ENCODE data around the gene RPL7L1. TPM values are rescaled to one million over a fixed set of nuclear protein-coding genes. Genes with fewer than 3 reads are reported as not detected.

RPL7L1 gene
- total RNA-seq: 82.8 and 88.9 TPM in 2 replicates
- long read RNA-seq, full-length matches to known transcripts: 128 of 172 reads
- long read RNA-seq, partial matches to known transcripts: 17 of 172 reads
- long read RNA-seq, other reads (novel, unspliced or antisense): 27 of 172 reads

GRCh38 chr6:42879372-42880239 is at the start of gene RPL7L1:
Gene RPL7L1 (plus strand): TSS chr6:42879616. CDS start chr6:42879911, 295 bp downstream.
- Mint-ChIP-seq H3K27ac (peak within 1 kb of the TSS; percentile 100), H3K4me3 (ENCODE audit: low read depth) (peak within 1 kb of the TSS; percentile 98), H3K4me1 (ENCODE audit: low read depth) (peaks cover 6% of the 10 kb centered on the region), H3K36me3 (ENCODE audit: insufficient read depth) (peaks cover 12% of the 10 kb centered on the region), H3K9me3 (ENCODE audit: low read depth) (no peaks in the 10 kb centered on the region), H3K27me3 (no peaks in the 10 kb centered on the region)
- peak; percentile 25 for TF ChIP-seq CTCF (IDR thresholded peaks at IDR 0.05; ENCODE audit: unreplicated experiment)
- DNase-seq (ENCODE audit: low spot score, unreplicated experiment): peak; percentile 48

- Mint-ChIP-seq H3K27ac (no peak overlapping the region), H3K27me3 (no peaks in the 10 kb centered on the region), H3K4me1 (ENCODE audit: low read depth) (no peaks in the 10 kb centered on the region), H3K36me3 (ENCODE audit: insufficient read depth) (peaks cover 20% of the 10 kb centered on the region), H3K9me3 (ENCODE audit: low read depth) (no peaks in the 10 kb centered on the region), H3K4me3 (ENCODE audit: low read depth) (no peak overlapping the region)
- DNase-seq (ENCODE audit: low spot score, unreplicated experiment): no peak
- no peak for TF ChIP-seq CTCF (IDR thresholded peaks at IDR 0.05; ENCODE audit: unreplicated experiment)
These were observed 48.2 kb upstream of the RPL7L1 start for GRCh38 chr6:42831237-42831636.

- DNase-seq (ENCODE audit: low spot score, unreplicated experiment): no peak
- peaks cover 10% of the 10 kb centered on the region for H3K36me3 Mint-ChIP-seq (ENCODE audit: insufficient read depth)
- H3K4me1 Mint-ChIP-seq (ENCODE audit: low read depth): no peaks in the 10 kb centered on the region
- no peaks in the 10 kb centered on the region for H3K27me3 Mint-ChIP-seq
- no peaks in the 10 kb centered on the region for H3K9me3 Mint-ChIP-seq (ENCODE audit: low read depth)
- H3K27ac Mint-ChIP-seq: no peak overlapping the region
- H3K4me3 Mint-ChIP-seq (ENCODE audit: low read depth): no peak overlapping the region
- TF ChIP-seq CTCF (IDR thresholded peaks at IDR 0.05; ENCODE audit: unreplicated experiment): no peak
These were observed 45.4 kb upstream of the RPL7L1 start for GRCh38 chr6:42834056-42834455.

GRCh38 chr6:42841844-42842584 is 37.4 kb upstream of the RPL7L1 start:
- peaks cover 11% of the 10 kb centered on the region for H3K4me1 Mint-ChIP-seq (ENCODE audit: low read depth)
- peak overlapping the region; percentile 43 for H3K27ac Mint-ChIP-seq

More at GRCh38 chr6:42841844-42842584, 37.4 kb upstream of the RPL7L1 start:
- no peaks in the 10 kb centered on the region for H3K9me3 Mint-ChIP-seq (ENCODE audit: low read depth)
- no peak for TF ChIP-seq CTCF (IDR thresholded peaks at IDR 0.05; ENCODE audit: unreplicated experiment)
- H3K27me3 Mint-ChIP-seq: no peaks in the 10 kb centered on the region
- no peak overlapping the region for H3K4me3 Mint-ChIP-seq (ENCODE audit: low read depth)
- peaks cover 5% of the 10 kb centered on the region for H3K36me3 Mint-ChIP-seq (ENCODE audit: insufficient read depth)
- no peak for DNase-seq (ENCODE audit: low spot score, unreplicated experiment)
